Esophagus squamous epithelium (tissue), 4 donors: ENCODE measurements around the gene INSR.

ENCODE experiments used
- CTCF ChIP-seq, 6 experiments: fragments of 450-650 bp in 4 of 6; fragments of 200-600 bp in 2 of 6; sonication (generic) in 2 of 6; IDR thresholded peaks; one replicate each; pipeline ENCODE4 v1.5.1; 2016 to 2019; ENCODE audit warnings: antibody characterized with exemption in 6 of 6, mild to moderate bottlenecking in 4 of 6, moderate library complexity in 4 of 6
- POLR2A ChIP-seq, 4 donors: fragments of 450-650 bp; IDR thresholded peaks; one replicate each; pipeline ENCODE4 v1.6.1; 2017; ENCODE audit warnings: antibody characterized with exemption in 4 of 4, mild to moderate bottlenecking in 4 of 4, moderate library complexity in 3 of 4

GRCh38 chr19:7088999-7089398, 205.2 kb downstream of the INSR start:
- no peak for TF ChIP-seq POLR2A (IDR thresholded peaks at IDR 0.05)
- TF ChIP-seq CTCF (IDR thresholded peaks at IDR 0.05): no peak
